Keratinocyte (primary cell): Measurements from ENCODE around the gene LPO. TPM values are rescaled to one million over a fixed set of nuclear protein-coding genes. Genes with fewer than 3 reads are reported as not detected.

Source experiments
- DNase-seq: peaks from one replicate; pipeline ENCODE4 v3.0.0-alpha.2; 2011; ENCODE audit warnings: low read depth, missing footprints, low spot score
- FAIRE-seq: peaks from 2 replicates; lab custom pipeline; 2011; peaks lifted over from hg19 to GRCh38; lab: Jason Lieb, UNC
- H2AFZ ChIP-seq: 2 replicates; pipeline ENCODE4 v1.6.0; 2012; ENCODE audit warnings: low read length, control low read depth, inconsistent platforms; ENCODE audit not compliant: control insufficient read depth
- H3K27ac ChIP-seq: 2 replicates; pipeline ENCODE4 v1.5.1; 2011; ENCODE audit warnings: low read length; ENCODE audit not compliant: control insufficient read depth, insufficient read depth
- H3K27me3 ChIP-seq: 3 replicates; pipeline ENCODE4 v1.6.0; 2011; ENCODE audit warnings: low read length; ENCODE audit not compliant: control insufficient read depth, insufficient read depth; ENCODE audit errors: extremely low read depth
- H3K36me3 ChIP-seq, 2 experiments: 2 replicates in 1 of 2; 3 replicates in 1 of 2; pipeline ENCODE4 v1.5.1; 2011; ENCODE audit warnings: low read length in 2 of 2, mild to moderate bottlenecking in 1 of 2; ENCODE audit not compliant: control insufficient read depth in 2 of 2, insufficient read depth in 2 of 2; ENCODE audit errors: extremely low read depth in 1 of 2
- H3K4me1 ChIP-seq: 3 replicates; pipeline ENCODE4 v1.5.1; 2011; ENCODE audit warnings: low read length; ENCODE audit not compliant: control insufficient read depth, insufficient read depth; ENCODE audit errors: extremely low read depth
- H3K4me2 ChIP-seq: 3 replicates; pipeline ENCODE4 v1.6.0; 2011; ENCODE audit warnings: low read depth, low read length; ENCODE audit not compliant: control insufficient read depth, insufficient read depth; ENCODE audit errors: extremely low read depth
- H3K4me3 ChIP-seq, 3 experiments: fragments of 200-600 bp in 1 of 3; sonication (generic) in 1 of 3; 2 replicates in 2 of 3; 3 replicates in 1 of 3; pipeline ENCODE4 v1.5.1; 2011 to 2016; ENCODE audit warnings: low read length in 3 of 3, mild to moderate bottlenecking in 3 of 3, control low read depth in 2 of 3, inconsistent platforms in 1 of 3, low read depth in 1 of 3, mixed read lengths in 1 of 3, mixed run types in 1 of 3, moderate library complexity in 1 of 3; ENCODE audit not compliant: control insufficient read depth in 2 of 3, insufficient read depth in 2 of 3; ENCODE audit errors: extremely low read depth in 1 of 3
- H3K79me2 ChIP-seq: 2 replicates; pipeline ENCODE4 v1.6.0; 2012; ENCODE audit warnings: low read length; ENCODE audit not compliant: control insufficient read depth, insufficient read depth
- H3K9ac ChIP-seq: 3 replicates; pipeline ENCODE4 v1.6.0; 2011; ENCODE audit warnings: low read length; ENCODE audit not compliant: control insufficient read depth, insufficient read depth; ENCODE audit errors: extremely low read depth
- H3K9me1 ChIP-seq: 3 replicates; pipeline ENCODE4 v1.6.0; 2011; ENCODE audit warnings: low read length; ENCODE audit not compliant: control insufficient read depth, insufficient read depth; ENCODE audit errors: extremely low read depth
- H3K9me3 ChIP-seq: 2 replicates; pipeline ENCODE4 v1.5.1; 2012; ENCODE audit warnings: low read depth, low read length; ENCODE audit not compliant: control insufficient read depth
- H4K20me1 ChIP-seq: 3 replicates; pipeline ENCODE4 v1.6.0; 2011; ENCODE audit warnings: low read length; ENCODE audit not compliant: control insufficient read depth, insufficient read depth; ENCODE audit errors: extremely low read depth
- CTCF ChIP-seq, 3 experiments: IDR thresholded peaks in 1 of 3; conservative IDR thresholded peaks in 1 of 3; optimal IDR thresholded peaks in 1 of 3; 2 replicates in 2 of 3; 3 replicates in 1 of 3; pipeline versions ENCODE3 to v1.5.1; 2011; ENCODE audit warnings: low read length in 3 of 3, mild to moderate bottlenecking in 3 of 3, moderate library complexity in 2 of 3, control low read depth in 1 of 3, inconsistent platforms in 1 of 3; ENCODE audit not compliant: insufficient read depth in 2 of 3; ENCODE audit errors: extremely low read depth in 1 of 3
- EZH2 ChIP-seq: IDR thresholded peaks from one replicate; pipeline ENCODE4 v1.6.1; 2012; ENCODE audit warnings: inconsistent platforms, mild to moderate bottlenecking, low read length, moderate library complexity
- dilution Hi-C: fragments of 300-500 bp; cut with MboI; formaldehyde crosslinking; loops from one replicate; pipeline ENCODE4 v1.7.0; 2020; ENCODE audit warnings: low sequenced_read_pairs; ENCODE audit not compliant: extremely low pct_ligation_motif_present
- polyA plus RNA-seq, 5 experiments: library from polyadenylated mRNA; depleted of rRNA in 3 of 5; stranded (reverse) in 3 of 5; stranded (forward) in 1 of 5; unstranded in 1 of 5; fragments of >200 nt; gene quantifications; 1 replicate in 1 of 5; 2 replicates in 3 of 5; 3 replicates in 1 of 5; pipeline versions ENCODE4 v1.2.1 to v1.2.3, GENCODE V29; 2011 to 2012; ENCODE audit warnings: missing spikeins in 2 of 5, low read depth in 1 of 5, low replicate concordance in 1 of 5

LPO gene
- polyA plus RNA-seq, 1 donor (not counting 4 experiments of a cell fraction or from before 2014, with no cell fraction given): not detected

- no peaks in the 10 kb centered on the region for H3K9me1 ChIP-seq
- no peaks in the 10 kb centered on the region for H3K36me3 ChIP-seq
- no peak for FAIRE-seq
- TF ChIP-seq EZH2 (no peak), CTCF (optimal IDR thresholded peaks at IDR 0.05 in 1 of 3, IDR thresholded peaks at IDR 0.05 in 1 of 3, conservative IDR thresholded peaks at IDR 0.05 in 1 of 3; ENCODE audit: extremely low read depth in 1 of 3, insufficient read depth in 2 of 3, low read length in 3 of 3) (no peak)
- no peaks in the 10 kb centered on the region for H4K20me1 ChIP-seq
- H3K4me2 ChIP-seq: no peak overlapping the region
- H3K9me3 ChIP-seq: no peaks in the 10 kb centered on the region
- DNase-seq: no peak
- no peak overlapping the region for H3K9ac ChIP-seq
- no peak overlapping the region for H3K27ac ChIP-seq
- no peak overlapping the region for H2AFZ ChIP-seq
- dilution Hi-C loops: no loop called here
- H3K4me3 ChIP-seq: no peak overlapping the region
- H3K79me2 ChIP-seq: no peaks in the 10 kb centered on the region
- peaks cover 5% of the 10 kb centered on the region for H3K4me1 ChIP-seq
- peaks cover 47% of the 10 kb centered on the region for H3K27me3 ChIP-seq
These were observed 7.8 kb downstream of the LPO start for GRCh38 chr17:58246104-58246740.

GRCh38 chr17:58246781-58247180 is 8.4 kb downstream of the LPO start:
- DNase-seq: no peak
- Histone ChIP-seq H3K9ac (no peak overlapping the region), H3K4me2 (no peak overlapping the region), H3K9me3 (no peaks in the 10 kb centered on the region), H3K4me1 (peaks cover 5% of the 10 kb centered on the region), H3K4me3 (no peak overlapping the region), H3K27ac (no peak overlapping the region), H3K36me3 (no peaks in the 10 kb centered on the region), H3K9me1 (no peaks in the 10 kb centered on the region), H2AFZ (no peak overlapping the region), H3K79me2 (no peaks in the 10 kb centered on the region), H4K20me1 (no peaks in the 10 kb centered on the region), H3K27me3 (peaks cover 44% of the 10 kb centered on the region)
- no peak for TF ChIP-seq CTCF (optimal IDR thresholded peaks at IDR 0.05 in 1 of 3, IDR thresholded peaks at IDR 0.05 in 1 of 3, conservative IDR thresholded peaks at IDR 0.05 in 1 of 3; ENCODE audit: extremely low read depth in 1 of 3, insufficient read depth in 2 of 3, low read length in 3 of 3)
- no peak for TF ChIP-seq EZH2
- dilution Hi-C loops: no loop called here
- FAIRE-seq: no peak
